Neural cell (in vitro differentiated cells): ENCODE results near the gene BSN.

Source experiments
- CTCF ChIP-seq: fragments of 450-650 bp; IDR thresholded peaks from 2 replicates; pipeline ENCODE4 v1.5.1; 2014; ENCODE audit warnings: antibody characterized with exemption, mild to moderate bottlenecking, moderate library complexity; ENCODE audit not compliant: poor library complexity, severe bottlenecking
- EP300 ChIP-seq: fragments of 450-650 bp; conservative IDR thresholded peaks from 2 replicates; pipeline ENCODE4 v1.6.1; 2014; ENCODE audit warnings: antibody characterized with exemption, mild to moderate bottlenecking, moderate library complexity; ENCODE audit not compliant: poor library complexity, severe bottlenecking
- EZH2 ChIP-seq: fragments of 200-600, 300-800 bp; shearing (Covaris generic), sonication (generic); IDR thresholded peaks from 2 replicates; pipeline ENCODE4 v1.6.1; 2014; ENCODE audit warnings: antibody characterized with exemption, low read length, borderline replicate concordance, mild to moderate bottlenecking; ENCODE audit not compliant: insufficient read depth, poor library complexity, severe bottlenecking
- MXI1 ChIP-seq: fragments of 450-650 bp; conservative IDR thresholded peaks from 2 replicates; pipeline ENCODE4 v1.6.1; 2014; ENCODE audit warnings: antibody characterized with exemption, mild to moderate bottlenecking; ENCODE audit not compliant: poor library complexity, severe bottlenecking
- POLR2AphosphoS5 ChIP-seq: IDR thresholded peaks from 2 replicates; pipeline ENCODE4 v1.6.1; 2012
- REST ChIP-seq: IDR thresholded peaks from 2 replicates; pipeline ENCODE4 v1.6.1; 2012; ENCODE audit warnings: borderline replicate concordance
- TAF1 ChIP-seq: IDR thresholded peaks from 2 replicates; pipeline ENCODE4 v1.6.1; 2012; ENCODE audit warnings: low read depth

- TF ChIP-seq CTCF (no peak), EZH2 (no peak), POLR2AphosphoS5 (no peak), REST (no peak), TAF1 (no peak), EP300 (no peak), MXI1 (no peak)
Observed at GRCh38 chr3:49511639-49512038, 42.6 kb upstream of the BSN start.
